SU-DHL-6 (cell line): Measurements from ENCODE around the gene HLA-DMB.

ENCODE experiments used
- CTCF ChIP-seq: fragments of 200-600 bp; sonication (generic); IDR thresholded peaks from one replicate; pipeline ENCODE4 v1.5.1; 2017; ENCODE audit warnings: antibody characterized with exemption, mild to moderate bottlenecking, low read length, moderate library complexity; ENCODE audit not compliant: insufficient read depth, poor library complexity, severe bottlenecking
- EZH2phosphoT487 ChIP-seq: fragments of 200-600 bp; sonication (generic), shearing (Covaris generic); conservative IDR thresholded peaks from 2 replicates; pipeline ENCODE4 v1.6.1; 2018; ENCODE audit warnings: mild to moderate bottlenecking, antibody characterized with exemption, low read length, moderate library complexity, mixed read lengths

- TF ChIP-seq CTCF (peak; percentile 99), EZH2phosphoT487 (no peak)
Measured at GRCh38 chr6:32933661-32934085, 7.2 kb downstream of the HLA-DMB start.
